Skeletal muscle tissue (tissue), 4 donors: ENCODE results near the gene CAMK1G. TPM values are rescaled to one million over a fixed set of nuclear protein-coding genes. Genes with fewer than 3 reads are reported as not detected.
A peak's percentile ranks its signal among the peaks of the same experiment; 100 is the strongest.

Source experiments
- H3K27ac ChIP-seq: one replicate; pipeline ENCODE4 v1.7.0; 2013; ENCODE audit warnings: mild to moderate bottlenecking, low read depth, low read length, inconsistent platforms
- H3K27me3 ChIP-seq, 3 donors: one replicate each; pipeline ENCODE4 v1.7.0; 2013; ENCODE audit warnings: low read length in 3 of 3; ENCODE audit not compliant: control insufficient read depth in 3 of 3, insufficient read depth in 3 of 3
- H3K36me3 ChIP-seq, 3 donors: one replicate each; pipeline ENCODE4 v1.7.0; 2013; ENCODE audit warnings: low read length in 3 of 3; ENCODE audit not compliant: control insufficient read depth in 3 of 3, insufficient read depth in 3 of 3
- H3K4me1 ChIP-seq, 3 donors: one replicate each; pipeline ENCODE4 v1.7.0; 2013; ENCODE audit warnings: low read length in 3 of 3, mild to moderate bottlenecking in 3 of 3; ENCODE audit not compliant: control insufficient read depth in 3 of 3, insufficient read depth in 3 of 3
- H3K4me3 ChIP-seq, 3 donors: one replicate each; pipeline ENCODE4 v1.7.0; 2013; ENCODE audit warnings: low read length in 3 of 3
- H3K9ac ChIP-seq, 3 donors: one replicate each; pipeline ENCODE4 v1.7.0; 2013; ENCODE audit warnings: low read length in 3 of 3, mild to moderate bottlenecking in 3 of 3, moderate library complexity in 2 of 3, low read depth in 1 of 3
- H3K9me3 ChIP-seq, 3 donors: one replicate each; pipeline ENCODE4 v1.7.0; 2013; ENCODE audit warnings: low read length in 3 of 3; ENCODE audit not compliant: control insufficient read depth in 3 of 3
- total RNA-seq: library from RNA; depleted of rRNA; stranded (reverse); fragments of >200 nt; gene quantifications from one replicate; pipeline ENCODE4 v1.2.3, GENCODE V29; 2014
- donor health status: Osteomylitis.

Gene CAMK1G
- total RNA-seq, 1 donor from 2014 or later: not detected

GRCh38 chr1:209621741-209622655 is 38.5 kb downstream of the CAMK1G start:
- Histone ChIP-seq H3K4me1 (peaks cover 63 to 98% (median 82%) of the 10 kb centered on the region in 3 donors), H3K27me3 (no peaks in the 10 kb centered on the region), H3K27ac (peak overlapping the region; percentile 4), H3K4me3 (no peak overlapping the region), H3K36me3 (peaks cover 0 to 14% (median 0%) of the 10 kb centered on the region in 3 donors), H3K9me3 (no peaks in the 10 kb centered on the region), H3K9ac (no peak overlapping the region)

- Histone ChIP-seq H3K9me3 (no peaks in the 10 kb centered on the region), H3K36me3 (peaks cover 0 to 10% (median 0%) of the 10 kb centered on the region in 3 donors), H3K27me3 (no peaks in the 10 kb centered on the region), H3K4me3 (no peak overlapping the region), H3K4me1 (peaks cover 63 to 98% (median 82%) of the 10 kb centered on the region in 3 donors), H3K27ac (no peak overlapping the region), H3K9ac (no peak overlapping the region)
Observed at GRCh38 chr1:209622841-209623829, 39.6 kb downstream of the CAMK1G start.

GRCh38 chr1:209624558-209625549 is 41.3 kb downstream of the CAMK1G start:
- H3K27me3 ChIP-seq: no peaks in the 10 kb centered on the region
- peak overlapping the region; percentile 60 to 70 (median 60) for H3K4me3 ChIP-seq
- H3K9me3 ChIP-seq: no peaks in the 10 kb centered on the region
- H3K36me3 ChIP-seq: peaks cover 0 to 9% (median 0%) of the 10 kb centered on the region in 3 donors
- H3K27ac ChIP-seq: peak overlapping the region; percentile 95
- peak overlapping the region; percentile 76 to 95 (median 90) for H3K9ac ChIP-seq
- peaks cover 54 to 82% (median 66%) of the 10 kb centered on the region in 3 donors for H3K4me1 ChIP-seq

DNA sequence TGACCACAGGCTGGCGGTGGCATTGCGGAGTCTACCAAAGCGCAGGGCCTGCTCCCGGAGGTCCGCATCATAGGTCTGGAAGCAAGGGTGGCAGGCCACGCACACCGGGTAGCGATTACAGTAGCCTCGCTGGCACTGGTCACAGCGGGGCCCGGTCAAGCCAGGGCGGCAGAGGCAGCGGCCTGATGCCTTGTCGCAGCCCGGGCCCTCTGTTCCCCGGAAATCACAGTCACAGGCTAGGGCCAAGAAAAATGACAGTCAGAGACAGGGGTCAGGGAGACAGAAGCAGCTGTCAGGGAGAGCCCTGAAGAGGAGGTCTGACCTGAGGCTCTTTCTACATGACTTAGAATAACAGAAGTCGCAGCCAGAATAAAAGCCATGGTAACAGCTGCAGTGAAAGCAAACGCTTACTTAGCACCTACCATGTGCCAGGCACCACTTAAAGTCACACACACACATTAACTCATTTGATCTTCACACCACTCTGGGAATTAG is 42.3 kb downstream of the CAMK1G start:
- no peaks in the 10 kb centered on the region for H3K27me3 ChIP-seq
- peaks cover 0 to 5% (median 0%) of the 10 kb centered on the region in 3 donors for H3K36me3 ChIP-seq
- no peaks in the 10 kb centered on the region for H3K9me3 ChIP-seq
- H3K9ac ChIP-seq: peak overlapping the region; percentile 76 to 95 (median 90)
- H3K27ac ChIP-seq: peak overlapping the region; percentile 95
- H3K4me1 ChIP-seq: peaks cover 60 to 81% (median 64%) of the 10 kb centered on the region in 3 donors
- peak overlapping the region; percentile 60 to 70 (median 62) for H3K4me3 ChIP-seq

DNA sequence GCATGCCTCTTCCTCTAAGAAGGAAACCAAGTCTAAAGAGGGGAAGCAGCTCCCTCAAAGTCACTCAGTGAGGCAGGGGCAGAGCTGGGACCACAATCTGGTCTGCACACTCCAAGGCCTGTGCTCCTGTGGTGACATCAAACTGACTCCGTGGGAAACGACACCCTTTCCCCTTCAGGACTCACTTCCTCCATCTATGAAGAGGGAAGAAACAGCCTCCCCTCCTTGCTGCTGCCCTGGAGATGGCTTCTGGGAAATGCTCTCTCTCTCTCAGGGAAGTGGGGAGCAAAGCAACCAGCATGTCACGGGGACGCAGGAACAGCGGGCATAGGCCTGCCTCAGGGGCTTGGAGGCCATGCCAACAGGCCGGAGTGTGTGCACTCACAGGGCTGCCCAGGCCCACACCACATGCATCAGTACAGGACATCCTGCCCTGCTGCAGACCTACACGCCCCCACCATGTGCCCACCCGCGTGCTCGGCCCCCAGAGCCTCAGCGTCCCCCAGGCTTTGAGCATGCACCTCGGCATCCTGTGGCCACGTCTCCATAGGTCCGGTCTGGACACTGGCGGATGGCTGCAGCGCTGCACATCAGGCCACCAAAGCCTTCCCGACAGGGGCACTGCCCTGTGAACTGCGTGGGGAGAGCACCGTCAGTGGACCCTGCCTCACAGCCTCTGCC is 43.0 kb downstream of the CAMK1G start:
- Histone ChIP-seq H3K4me3 (peak overlapping the region; percentile 52 to 80 (median 62)), H3K27ac (peak overlapping the region; percentile 95), H3K4me1 (peaks cover 60 to 81% (median 64%) of the 10 kb centered on the region in 3 donors), H3K9ac (peak overlapping the region; percentile 76 to 95 (median 90)), H3K9me3 (no peaks in the 10 kb centered on the region), H3K27me3 (no peaks in the 10 kb centered on the region), H3K36me3 (peaks cover 0 to 5% (median 0%) of the 10 kb centered on the region in 3 donors)

- Histone ChIP-seq H3K9ac (peak overlapping the region; percentile 76 to 95 (median 90)), H3K27ac (peak overlapping the region; percentile 95), H3K9me3 (no peaks in the 10 kb centered on the region), H3K27me3 (no peaks in the 10 kb centered on the region), H3K4me1 (peaks cover 58 to 81% (median 64%) of the 10 kb centered on the region in 3 donors), H3K36me3 (peaks cover 0 to 5% (median 0%) of the 10 kb centered on the region in 3 donors), H3K4me3 (peak overlapping the region; percentile 52 to 80 (median 62))
Observed at GRCh38 chr1:209627027-209627731, 43.7 kb downstream of the CAMK1G start.

DNA sequence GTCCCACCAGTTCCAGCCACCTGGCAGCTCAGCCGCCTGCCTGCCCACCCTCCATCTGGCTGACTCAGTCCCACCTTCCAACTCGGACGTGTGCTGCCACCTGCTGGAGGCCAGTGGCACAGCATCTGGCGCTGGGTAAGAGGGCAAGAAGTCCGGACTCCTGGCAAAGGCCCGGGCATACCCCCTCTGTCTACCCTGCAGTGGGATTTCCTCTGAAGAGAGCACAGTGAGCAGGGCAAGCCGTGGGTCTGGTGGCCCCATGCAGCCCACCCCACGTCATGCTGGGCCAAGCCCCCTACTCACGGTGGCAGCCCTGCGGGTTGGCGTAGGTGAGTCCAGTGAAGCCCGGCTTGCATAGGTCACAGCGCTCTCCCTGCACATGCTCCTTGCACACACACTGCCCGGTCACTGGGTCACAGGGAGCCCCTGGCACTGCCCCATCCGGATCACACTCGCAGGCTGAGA is 44.2 kb downstream of the CAMK1G start:
- Histone ChIP-seq H3K9me3 (no peaks in the 10 kb centered on the region), H3K4me3 (peak overlapping the region; percentile 52 to 80 (median 62)), H3K4me1 (peaks cover 56 to 78% (median 60%) of the 10 kb centered on the region in 3 donors), H3K36me3 (peaks cover 0 to 5% (median 0%) of the 10 kb centered on the region in 3 donors), H3K27ac (peak overlapping the region; percentile 95), H3K27me3 (no peaks in the 10 kb centered on the region), H3K9ac (peak overlapping the region; percentile 76 to 95 (median 90))
